Right lobe of liver (tissue), 6 donors: Measurements from ENCODE around the gene GJB5. TPM values are rescaled to one million over a fixed set of nuclear protein-coding genes. Genes with fewer than 3 reads are reported as not detected.

Experiments
- ATAC-seq, 4 donors: fragments of 200-7000 bp; cut with Tn5 transposase; one replicate each; pipeline ENCODE4 v1.9.1; 2020; ENCODE audit warnings: mild to moderate bottlenecking in 4 of 4, moderate library complexity in 4 of 4
- DNase-seq, 3 donors: peaks; one replicate each; pipeline ENCODE4 v3.0.0-alpha.2; 2020
- H3K27ac ChIP-seq, 3 donors: fragments of 200-600 bp; one replicate each; pipeline ENCODE4 v1.8.0; 2022
- H3K27me3 ChIP-seq, 2 donors: fragments of 200-600 bp; one replicate each; pipeline ENCODE4 v1.8.0; 2022
- H3K36me3 ChIP-seq, 4 donors: fragments of 200-600 bp; sonication (generic) in 1 of 4; one replicate each; pipeline versions ENCODE4 v1.5.1 to v1.8.0; 2017 to 2022; ENCODE audit warnings: control low read depth in 1 of 4
- H3K4me1 ChIP-seq, 4 donors: fragments of 200-600 bp; sonication (generic) in 1 of 4; one replicate each; pipeline versions ENCODE4 v1.5.1 to v1.8.0; 2017 to 2022; ENCODE audit warnings: control low read depth in 1 of 4
- H3K4me3 ChIP-seq, 3 donors: fragments of 200-600 bp; one replicate each; pipeline ENCODE4 v1.8.0; 2022
- H3K9me3 ChIP-seq, 4 donors: fragments of 200-600 bp; sonication (generic) in 1 of 4; one replicate each; pipeline versions ENCODE4 v1.5.1 to v1.8.0; 2017 to 2022; ENCODE audit warnings: control low read depth in 1 of 4
- CTCF ChIP-seq, 4 donors: fragments of 200-600 bp in 3 of 4; fragments of 450-650 bp in 1 of 4; IDR thresholded peaks; one replicate each; pipeline versions ENCODE4 v1.5.1 to v1.8.0; 2016 to 2022; ENCODE audit warnings: antibody characterized with exemption in 4 of 4, mild to moderate bottlenecking in 2 of 4
- POLR2A ChIP-seq: fragments of 450-650 bp; IDR thresholded peaks from one replicate; pipeline ENCODE4 v1.6.1; 2017; ENCODE audit warnings: antibody characterized with exemption, mild to moderate bottlenecking
- WGBS: methylation state at CpG from one replicate; pipeline ENCODE4 v1.1.6; 2018; ENCODE audit warnings: low coverage, low lambda C conversion rate; ENCODE audit not compliant: insufficient coverage; ENCODE audit errors: missing lambda C conversion rate; 5-methylcytosine and 5-hydroxymethylcytosine counted together
- intact Hi-C, 2 donors: fragments of 100-400 bp; cut with DNase I; formaldehyde crosslinking; loops; one replicate each; pipeline versions ENCODE4 v1.11.2 to v1.14.1; 2022
- total RNA-seq, 6 experiments: library from RNA; depleted of rRNA in 2 of 6; stranded (reverse); fragments of >200 nt in 2 of 6; fragmentation: NEBNext Ultra II Directional in 3 of 6; extraction: Animal tissue kit (Norgen Biotek cat#: 25700) in 3 of 6; gene quantifications; one replicate each; pipeline versions ENCODE4 v1.1.0 to v1.2.4, GENCODE V29; 2016 to 2023
- donor health status: DM: no; HTN: yes; CAD: no.
- donor health status: DM: no; HTN: no; CAD: no.
- donor health status: DM: no; HTN: no; CAD: no.
- donor health status: DM: no; HTN: yes; CAD: no.
- donor health status: DM: no; HTN: yes; CAD: no.

Gene GJB5
- total RNA-seq, 6 experiments from 2014 or later, result not detected

- ATAC-seq, result no peak
- Histone ChIP-seq H3K4me1 (no peaks in the 10 kb centered on the region), H3K36me3 (no peaks in the 10 kb centered on the region), H3K9me3 (no peaks in the 10 kb centered on the region), H3K4me3 (no peak overlapping the region), H3K27ac (no peak overlapping the region), H3K27me3 (no peaks in the 10 kb centered on the region)
- no peak for DNase-seq
- no peak for TF ChIP-seq POLR2A
- TF ChIP-seq CTCF (IDR thresholded peaks at IDR 0.05), result no peak
- 56% methylated on average over 12 of the region's 18 CpGs for WGBS
- intact Hi-C loops, result no loop called here
Observed at GRCh38 chr1:34746785-34747637, 7.8 kb upstream of the GJB5 start.

DNA sequence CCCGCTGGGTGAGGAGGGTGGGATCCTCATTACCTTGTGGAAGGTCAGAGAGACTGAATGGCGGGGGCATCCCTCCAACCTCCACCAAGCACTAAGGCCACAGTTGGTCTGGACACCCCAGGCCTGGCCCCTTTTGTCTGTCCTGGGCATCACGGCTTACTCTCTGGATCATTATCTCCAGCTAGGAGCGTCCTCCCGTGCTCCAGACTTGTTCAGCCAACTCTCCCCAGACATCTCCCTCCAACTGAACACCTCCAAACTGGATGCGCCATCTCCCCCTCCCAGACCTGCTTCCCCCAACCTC, 7.3 kb upstream of the GJB5 start:
- H3K4me3 ChIP-seq, result no peak overlapping the region
- H3K4me1 ChIP-seq, result no peaks in the 10 kb centered on the region
- TF ChIP-seq CTCF (IDR thresholded peaks at IDR 0.05) (no peak), POLR2A (no peak)
- DNase-seq, result no peak
- H3K27me3 ChIP-seq, result no peaks in the 10 kb centered on the region
- H3K27ac ChIP-seq, result no peak overlapping the region
- ATAC-seq, result no peak
- H3K36me3 ChIP-seq, result no peaks in the 10 kb centered on the region
- H3K9me3 ChIP-seq, result no peaks in the 10 kb centered on the region
- intact Hi-C loops, result no loop called here
- WGBS, result 63% methylated on average over 3 of the region's 6 CpGs

DNA sequence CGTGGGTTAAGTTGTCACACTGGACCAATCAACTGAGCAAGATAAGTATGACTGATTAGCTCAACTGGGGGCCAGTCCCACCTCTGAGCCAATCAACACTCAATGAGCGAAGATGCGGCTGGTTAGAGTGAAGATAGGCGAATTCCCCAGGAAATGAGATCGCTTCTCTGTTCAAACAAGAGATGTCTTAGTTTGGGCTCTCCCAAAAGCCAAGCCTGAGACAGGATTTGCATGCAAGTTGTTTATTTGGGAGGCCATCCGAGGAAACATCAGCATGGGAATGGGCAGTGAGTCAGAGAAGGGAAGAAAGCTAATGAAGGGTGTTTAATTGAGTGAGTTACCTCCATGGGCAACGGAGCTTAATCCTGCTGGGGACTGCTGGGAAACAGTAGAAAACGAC, 4.9 kb upstream of the GJB5 start:
- no peak for DNase-seq
- intact Hi-C loops, result no loop called here
- Histone ChIP-seq H3K36me3 (no peaks in the 10 kb centered on the region), H3K4me1 (no peaks in the 10 kb centered on the region), H3K27me3 (no peaks in the 10 kb centered on the region), H3K27ac (no peak overlapping the region), H3K4me3 (no peak overlapping the region), H3K9me3 (no peaks in the 10 kb centered on the region)
- WGBS, result 31% methylated on average over 5 of the region's 8 CpGs
- TF ChIP-seq POLR2A (no peak), CTCF (IDR thresholded peaks at IDR 0.05) (no peak)
- no peak for ATAC-seq

- H3K27me3 ChIP-seq, result no peaks in the 10 kb centered on the region
- intact Hi-C loops, result no loop called here
- H3K4me3 ChIP-seq, result no peak overlapping the region
- H3K36me3 ChIP-seq, result no peaks in the 10 kb centered on the region
- no peaks in the 10 kb centered on the region for H3K4me1 ChIP-seq
- WGBS, result 90% methylated on average over 3 of the region's 5 CpGs
- H3K27ac ChIP-seq, result no peak overlapping the region
- no peak for TF ChIP-seq POLR2A
- TF ChIP-seq CTCF (IDR thresholded peaks at IDR 0.05), result no peak
- ATAC-seq, result peak in 1 of 4 donors; percentile 50
- DNase-seq, result no peak
- H3K9me3 ChIP-seq, result no peaks in the 10 kb centered on the region
Observed at GRCh38 chr1:34750610-34751009, 4.2 kb upstream of the GJB5 start.
